ENCODE measurements around the gene BRD3. TPM values are rescaled to one million over a fixed set of nuclear protein-coding genes. Genes with fewer than 3 reads are reported as not detected.

BRD3 gene
- total RNA-seq, 1 experiment from 2014 or later: 25.6 TPM

DNA sequence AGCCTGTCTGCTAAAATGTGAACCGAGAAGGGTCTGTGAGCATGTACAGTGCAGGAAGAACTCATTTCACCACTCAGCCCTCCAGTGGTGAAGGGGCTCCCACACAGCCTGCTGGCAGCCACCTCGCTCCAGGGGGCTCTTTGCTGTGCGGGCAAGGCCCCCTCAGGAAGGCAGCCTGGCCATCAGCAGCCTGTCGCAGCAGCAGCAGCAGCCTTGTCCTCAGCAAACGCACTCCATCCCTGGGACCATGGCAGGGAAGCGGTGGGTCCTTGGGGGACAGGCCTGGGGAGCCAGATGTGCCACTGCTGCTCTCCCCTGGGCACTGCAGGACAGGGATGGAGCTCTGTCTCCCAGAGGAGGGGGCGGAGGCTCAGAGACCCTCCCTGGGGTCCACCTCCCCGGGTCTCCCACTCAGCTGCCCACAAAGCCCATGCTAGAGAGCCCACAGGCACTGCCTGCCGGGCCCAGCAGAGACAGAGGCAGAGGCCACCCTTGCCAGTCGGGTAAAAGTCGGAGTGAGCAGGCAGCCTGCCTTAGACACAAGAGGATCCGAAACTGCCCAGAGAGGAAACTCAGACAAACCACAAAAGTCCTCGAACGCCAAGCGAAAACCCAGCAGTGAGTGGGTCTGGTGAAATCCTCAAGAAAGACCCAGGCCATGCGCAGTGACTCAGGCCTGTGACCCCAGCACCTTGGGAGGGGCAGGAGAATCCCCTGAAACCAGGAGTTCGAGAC lies 8.0 kb downstream of the BRD3 start:
- no peak overlapping the region for H3K27ac Mint-ChIP-seq (ENCODE audit: low read depth, unreplicated experiment)
- POLR2A ChIA-PET: no interaction called here

DNA sequence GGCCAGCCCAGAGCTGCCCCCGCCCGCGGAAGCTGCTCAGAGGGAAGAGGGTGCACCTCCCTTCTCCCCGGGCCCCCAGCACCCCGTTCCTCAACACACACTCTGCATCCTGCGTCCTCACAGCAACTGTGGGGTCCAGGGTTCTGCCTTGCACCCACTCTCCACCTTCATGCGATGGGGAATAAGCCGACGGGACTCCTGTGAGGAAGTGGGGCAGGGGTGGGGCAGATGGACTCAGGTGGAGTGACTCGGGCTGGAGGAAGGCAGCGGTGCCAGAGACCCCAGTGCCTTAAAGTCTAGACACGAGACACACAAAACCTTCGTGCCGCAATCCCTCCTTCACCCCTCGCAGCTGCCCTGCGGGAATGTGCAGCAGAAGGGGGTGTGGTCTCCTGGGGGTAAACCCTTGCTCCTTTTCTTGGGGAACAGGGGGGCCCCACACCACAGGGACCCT lies 8.6 kb downstream of the BRD3 start:
- CTCF ChIA-PET: interaction anchor here (0.6 to 1.2 kb wide), 2 partner anchors 277 to 389 kb away, joined by 3 to 4 read pairs; no protein-coding TSS in a partner anchor
- BruUV-seq (replicated peaks): no TSS peak
- H3K27ac Mint-ChIP-seq (ENCODE audit: low read depth, unreplicated experiment): no peak overlapping the region
- no peaks in the 10 kb centered on the region for H3K9me3 Mint-ChIP-seq (ENCODE audit: unreplicated experiment)
- no peak for DNase-seq (ENCODE audit: unreplicated experiment)
- H3K4me3 Mint-ChIP-seq (ENCODE audit: unreplicated experiment): peak overlapping the region; percentile 45
- H3K27me3 Mint-ChIP-seq (ENCODE audit: insufficient read depth, unreplicated experiment): no peaks in the 10 kb centered on the region
- peaks cover 37% of the 10 kb centered on the region for H3K4me1 Mint-ChIP-seq (ENCODE audit: insufficient read depth, unreplicated experiment)
- intact Hi-C loops (cut with micrococcal nuclease): loop anchor here (5.0 kb wide), 1 partner anchor 38 kb away; no protein-coding TSS in a partner anchor
- H3K36me3 Mint-ChIP-seq (ENCODE audit: insufficient read depth, unreplicated experiment): peaks cover 28% of the 10 kb centered on the region
- POLR2A ChIA-PET: interaction anchor here (1.0 kb wide), 1 partner anchor 20 kb away, joined by 4 read pairs; no protein-coding TSS in a partner anchor
- TF ChIP-seq, protein P1, sequence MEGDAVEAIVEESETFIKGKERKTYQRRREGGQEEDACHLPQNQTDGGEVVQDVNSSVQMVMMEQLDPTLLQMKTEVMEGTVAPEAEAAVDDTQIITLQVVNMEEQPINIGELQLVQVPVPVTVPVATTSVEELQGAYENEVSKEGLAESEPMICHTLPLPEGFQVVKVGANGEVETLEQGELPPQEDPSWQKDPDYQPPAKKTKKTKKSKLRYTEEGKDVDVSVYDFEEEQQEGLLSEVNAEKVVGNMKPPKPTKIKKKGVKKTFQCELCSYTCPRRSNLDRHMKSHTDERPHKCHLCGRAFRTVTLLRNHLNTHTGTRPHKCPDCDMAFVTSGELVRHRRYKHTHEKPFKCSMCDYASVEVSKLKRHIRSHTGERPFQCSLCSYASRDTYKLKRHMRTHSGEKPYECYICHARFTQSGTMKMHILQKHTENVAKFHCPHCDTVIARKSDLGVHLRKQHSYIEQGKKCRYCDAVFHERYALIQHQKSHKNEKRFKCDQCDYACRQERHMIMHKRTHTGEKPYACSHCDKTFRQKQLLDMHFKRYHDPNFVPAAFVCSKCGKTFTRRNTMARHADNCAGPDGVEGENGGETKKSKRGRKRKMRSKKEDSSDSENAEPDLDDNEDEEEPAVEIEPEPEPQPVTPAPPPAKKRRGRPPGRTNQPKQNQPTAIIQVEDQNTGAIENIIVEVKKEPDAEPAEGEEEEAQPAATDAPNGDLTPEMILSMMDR (IDR thresholded peaks at IDR 0.05; ENCODE audit: unreplicated experiment): no peak

More for the DNA sequence above, 8.0 kb downstream of the BRD3 start:
- intact Hi-C loops (cut with micrococcal nuclease): loop anchor here (5.0 kb wide), 1 partner anchor 37 kb away; no protein-coding TSS in a partner anchor
- H3K27me3 Mint-ChIP-seq (ENCODE audit: insufficient read depth, unreplicated experiment): no peaks in the 10 kb centered on the region
- no peak for DNase-seq (ENCODE audit: unreplicated experiment)
- H3K4me1 Mint-ChIP-seq (ENCODE audit: insufficient read depth, unreplicated experiment): peaks cover 37% of the 10 kb centered on the region
- H3K36me3 Mint-ChIP-seq (ENCODE audit: insufficient read depth, unreplicated experiment): peaks cover 25% of the 10 kb centered on the region
- CTCF ChIA-PET: interaction anchor here (0.6 to 0.7 kb wide), 3 partner anchors 31 to 388 kb away, joined by 3 to 4 read pairs (median 4); no protein-coding TSS in a partner anchor
- H3K9me3 Mint-ChIP-seq (ENCODE audit: unreplicated experiment): no peaks in the 10 kb centered on the region
- BruUV-seq (replicated peaks): no TSS peak
- TF ChIP-seq, protein P1 (IDR thresholded peaks at IDR 0.05; ENCODE audit: unreplicated experiment): no peak
- H3K4me3 Mint-ChIP-seq (ENCODE audit: unreplicated experiment): no peak overlapping the region

DNA sequence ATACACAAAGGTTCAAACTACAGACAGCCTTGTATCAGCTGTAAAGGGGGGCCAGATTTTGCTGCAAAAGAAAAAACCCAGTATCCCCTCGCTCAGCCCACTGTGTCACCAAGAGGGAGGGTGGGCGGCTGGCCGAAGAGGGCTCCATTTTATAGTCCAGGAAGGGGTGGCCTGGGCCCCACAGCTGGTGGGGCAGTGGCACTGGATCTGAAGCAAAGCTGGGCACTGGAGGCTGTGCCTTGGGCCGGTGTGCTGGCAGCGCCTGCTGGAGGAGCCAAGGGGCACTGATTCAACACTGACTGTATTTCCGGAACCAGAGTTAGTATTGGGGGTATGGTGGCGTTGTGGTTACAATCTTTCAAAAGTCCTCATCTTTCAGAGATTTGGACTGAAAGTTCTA lies 9.1 kb downstream of the BRD3 start:
- H3K36me3 Mint-ChIP-seq (ENCODE audit: insufficient read depth, unreplicated experiment): peaks cover 28% of the 10 kb centered on the region
- ChIA-PET CTCF (interaction anchor here (1.2 kb wide), 1 partner anchor 276 kb away, joined by 3 read pairs; no protein-coding TSS in a partner anchor), POLR2A (interaction anchor here (1.0 kb wide), 1 partner anchor 19 kb away, joined by 4 read pairs; no protein-coding TSS in a partner anchor)
- H3K4me1 Mint-ChIP-seq (ENCODE audit: insufficient read depth, unreplicated experiment): peaks cover 37% of the 10 kb centered on the region
- H3K4me3 Mint-ChIP-seq (ENCODE audit: unreplicated experiment): peak overlapping the region; percentile 45
- H3K27me3 Mint-ChIP-seq (ENCODE audit: insufficient read depth, unreplicated experiment): no peaks in the 10 kb centered on the region
- TF ChIP-seq, protein P1 (IDR thresholded peaks at IDR 0.05; ENCODE audit: unreplicated experiment): no peak
- BruUV-seq (replicated peaks): no TSS peak
- intact Hi-C loops (cut with micrococcal nuclease): loop anchor here (5.0 kb wide), 1 partner anchor 39 kb away; no protein-coding TSS in a partner anchor
- no peaks in the 10 kb centered on the region for H3K9me3 Mint-ChIP-seq (ENCODE audit: unreplicated experiment)
- no peak overlapping the region for H3K27ac Mint-ChIP-seq (ENCODE audit: low read depth, unreplicated experiment)
- peak; percentile 60 for DNase-seq (ENCODE audit: unreplicated experiment)
